ENCODE results near the gene SSR1. TPM values are rescaled to one million over a fixed set of nuclear protein-coding genes. Genes with fewer than 3 reads are reported as not detected.

The SSR1 gene
- total and polyA plus RNA-seq, 2 donors (not counting 1 experiment from before 2014, with no cell fraction given) = 65.6 to 237 TPM

DNA sequence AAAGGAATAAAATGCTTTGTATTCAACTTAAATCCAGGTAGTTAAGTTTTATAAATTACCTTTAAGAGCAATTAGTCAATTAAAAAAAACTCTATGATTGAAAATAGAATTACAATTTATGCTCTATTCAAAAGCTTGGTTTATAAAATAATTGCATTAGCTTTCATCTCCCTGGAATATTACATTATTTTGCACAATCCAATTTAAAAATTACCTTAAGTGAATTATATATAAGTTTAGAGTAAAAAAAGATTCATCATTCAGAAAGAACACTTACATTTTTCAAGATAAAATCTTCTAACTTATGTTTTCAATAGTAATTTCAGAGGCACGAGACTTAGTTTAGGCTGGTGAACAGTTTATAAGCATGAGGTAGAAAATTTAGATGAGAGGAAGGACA lies 14.9 kb downstream of the SSR1 start:
- TF ChIP-seq, protein P1, sequence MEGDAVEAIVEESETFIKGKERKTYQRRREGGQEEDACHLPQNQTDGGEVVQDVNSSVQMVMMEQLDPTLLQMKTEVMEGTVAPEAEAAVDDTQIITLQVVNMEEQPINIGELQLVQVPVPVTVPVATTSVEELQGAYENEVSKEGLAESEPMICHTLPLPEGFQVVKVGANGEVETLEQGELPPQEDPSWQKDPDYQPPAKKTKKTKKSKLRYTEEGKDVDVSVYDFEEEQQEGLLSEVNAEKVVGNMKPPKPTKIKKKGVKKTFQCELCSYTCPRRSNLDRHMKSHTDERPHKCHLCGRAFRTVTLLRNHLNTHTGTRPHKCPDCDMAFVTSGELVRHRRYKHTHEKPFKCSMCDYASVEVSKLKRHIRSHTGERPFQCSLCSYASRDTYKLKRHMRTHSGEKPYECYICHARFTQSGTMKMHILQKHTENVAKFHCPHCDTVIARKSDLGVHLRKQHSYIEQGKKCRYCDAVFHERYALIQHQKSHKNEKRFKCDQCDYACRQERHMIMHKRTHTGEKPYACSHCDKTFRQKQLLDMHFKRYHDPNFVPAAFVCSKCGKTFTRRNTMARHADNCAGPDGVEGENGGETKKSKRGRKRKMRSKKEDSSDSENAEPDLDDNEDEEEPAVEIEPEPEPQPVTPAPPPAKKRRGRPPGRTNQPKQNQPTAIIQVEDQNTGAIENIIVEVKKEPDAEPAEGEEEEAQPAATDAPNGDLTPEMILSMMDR (conservative IDR thresholded peaks at IDR 0.05 in 1 of 2, IDR thresholded peaks at IDR 0.05 in 1 of 2; ENCODE audit: low read depth in 1 of 2, low read length in 2 of 2) = no peak
- no peak for TF ChIP-seq EZH2 (IDR thresholded peaks at IDR 0.05; ENCODE audit: low read length, missing control alignments)
- DNase-seq (ENCODE audit: low read depth in 2 of 2) = no peak
- H3K4me3 ChIP-seq (replicated peaks in 1 of 4; ENCODE audit: control extremely low read depth in 1 of 4, insufficient read depth in 1 of 4, low read depth in 3 of 4, low read length in 4 of 4) = no peak overlapping the region
- no peak overlapping the region for H2AFZ ChIP-seq (ENCODE audit: low read length)
- H4K20me1 ChIP-seq (ENCODE audit: control insufficient read depth, extremely low read depth, insufficient read depth, low read length) = no peaks in the 10 kb centered on the region
- H3K79me2 ChIP-seq (ENCODE audit: control insufficient read depth, insufficient read depth, low read length) = no peaks in the 10 kb centered on the region
- H3K27ac ChIP-seq (ENCODE audit: insufficient read depth, low read length) = no peak overlapping the region
- H3K27me3 ChIP-seq (ENCODE audit: control insufficient read depth, insufficient read depth, low read length) = no peaks in the 10 kb centered on the region
- H3K9me3 ChIP-seq (ENCODE audit: control insufficient read depth, insufficient read depth, low read depth, low read length) = no peaks in the 10 kb centered on the region
- H3K4me2 ChIP-seq (ENCODE audit: extremely low read depth, insufficient read depth, low read length) = no peak overlapping the region
- H3K4me1 ChIP-seq (ENCODE audit: control insufficient read depth, extremely low read depth, insufficient read depth, low read length) = no peaks in the 10 kb centered on the region
- no peak overlapping the region for H3K9ac ChIP-seq (ENCODE audit: insufficient read depth, low read length)
- peaks cover 8% of the 10 kb centered on the region for H3K36me3 ChIP-seq (ENCODE audit: control insufficient read depth, insufficient read depth, low read length)

DNA sequence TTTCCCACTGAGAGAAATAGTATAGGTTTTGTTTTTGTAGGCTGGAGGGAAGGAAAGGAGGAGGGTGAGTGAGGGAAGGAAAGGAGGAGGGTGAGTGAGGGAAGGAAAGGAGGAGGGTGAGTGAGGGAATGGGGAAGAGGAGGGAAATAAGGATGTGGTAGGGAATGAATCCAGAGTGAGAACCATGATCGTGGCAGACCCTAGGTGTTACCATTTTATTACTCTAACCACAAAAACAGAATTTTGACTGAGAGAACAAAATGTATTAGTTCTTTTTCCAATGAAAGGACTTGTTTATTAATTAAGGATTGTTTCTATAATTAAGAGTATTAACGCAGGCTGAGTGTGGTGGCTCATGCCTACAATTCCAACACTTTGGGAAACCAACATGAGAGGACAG lies 16.4 kb downstream of the SSR1 start:
- Histone ChIP-seq H3K4me1 (ENCODE audit: control insufficient read depth, extremely low read depth, insufficient read depth, low read length) (no peaks in the 10 kb centered on the region), H3K27ac (ENCODE audit: insufficient read depth, low read length) (no peak overlapping the region), H3K9me3 (ENCODE audit: control insufficient read depth, insufficient read depth, low read depth, low read length) (no peaks in the 10 kb centered on the region), H3K9ac (ENCODE audit: insufficient read depth, low read length) (no peak overlapping the region), H3K4me3 (replicated peaks in 1 of 4; ENCODE audit: control extremely low read depth in 1 of 4, insufficient read depth in 1 of 4, low read depth in 3 of 4, low read length in 4 of 4) (no peak overlapping the region), H3K36me3 (ENCODE audit: control insufficient read depth, insufficient read depth, low read length) (peaks cover 8% of the 10 kb centered on the region), H4K20me1 (ENCODE audit: control insufficient read depth, extremely low read depth, insufficient read depth, low read length) (no peaks in the 10 kb centered on the region), H3K27me3 (ENCODE audit: control insufficient read depth, insufficient read depth, low read length) (no peaks in the 10 kb centered on the region), H3K79me2 (ENCODE audit: control insufficient read depth, insufficient read depth, low read length) (no peaks in the 10 kb centered on the region), H3K4me2 (ENCODE audit: extremely low read depth, insufficient read depth, low read length) (no peak overlapping the region), H2AFZ (ENCODE audit: low read length) (no peak overlapping the region)
- no peak for DNase-seq (ENCODE audit: low read depth in 2 of 2)
- TF ChIP-seq, protein P1 (conservative IDR thresholded peaks at IDR 0.05 in 1 of 2, IDR thresholded peaks at IDR 0.05 in 1 of 2; ENCODE audit: low read depth in 1 of 2, low read length in 2 of 2) = no peak
- TF ChIP-seq EZH2 (IDR thresholded peaks at IDR 0.05; ENCODE audit: low read length, missing control alignments) = no peak

DNA sequence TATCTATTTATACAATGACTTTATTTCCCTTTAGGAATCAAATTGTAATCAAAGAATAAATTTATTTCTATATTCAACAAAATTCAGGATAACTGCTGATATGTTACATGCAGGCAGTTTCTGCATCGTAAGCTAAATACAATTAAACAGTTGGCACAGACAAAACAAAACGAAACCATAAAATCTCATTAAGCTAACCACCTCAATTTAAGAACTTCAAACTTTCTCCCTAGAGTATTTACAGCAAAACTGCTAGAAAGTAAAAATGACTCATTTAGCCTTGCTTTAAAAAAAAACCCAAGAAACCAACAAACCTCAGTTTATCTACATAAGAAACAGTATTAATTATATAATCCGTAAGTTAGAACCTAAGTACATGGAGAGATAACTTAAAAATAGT lies 17.1 kb downstream of the SSR1 start:
- no peak overlapping the region for H3K9ac ChIP-seq (ENCODE audit: insufficient read depth, low read length)
- H3K4me2 ChIP-seq (ENCODE audit: extremely low read depth, insufficient read depth, low read length) = no peak overlapping the region
- H2AFZ ChIP-seq (ENCODE audit: low read length) = no peak overlapping the region
- no peaks in the 10 kb centered on the region for H3K9me3 ChIP-seq (ENCODE audit: control insufficient read depth, insufficient read depth, low read depth, low read length)
- H3K4me1 ChIP-seq (ENCODE audit: control insufficient read depth, extremely low read depth, insufficient read depth, low read length) = no peaks in the 10 kb centered on the region
- no peak overlapping the region for H3K4me3 ChIP-seq (replicated peaks in 1 of 4; ENCODE audit: control extremely low read depth in 1 of 4, insufficient read depth in 1 of 4, low read depth in 3 of 4, low read length in 4 of 4)
- no peaks in the 10 kb centered on the region for H3K27me3 ChIP-seq (ENCODE audit: control insufficient read depth, insufficient read depth, low read length)
- no peaks in the 10 kb centered on the region for H3K79me2 ChIP-seq (ENCODE audit: control insufficient read depth, insufficient read depth, low read length)
- H3K36me3 ChIP-seq (ENCODE audit: control insufficient read depth, insufficient read depth, low read length) = peaks cover 6% of the 10 kb centered on the region
- no peak for DNase-seq (ENCODE audit: low read depth in 2 of 2)
- TF ChIP-seq, protein P1 (conservative IDR thresholded peaks at IDR 0.05 in 1 of 2, IDR thresholded peaks at IDR 0.05 in 1 of 2; ENCODE audit: low read depth in 1 of 2, low read length in 2 of 2) = no peak
- TF ChIP-seq EZH2 (IDR thresholded peaks at IDR 0.05; ENCODE audit: low read length, missing control alignments) = no peak
- no peak overlapping the region for H3K27ac ChIP-seq (ENCODE audit: insufficient read depth, low read length)
- H4K20me1 ChIP-seq (ENCODE audit: control insufficient read depth, extremely low read depth, insufficient read depth, low read length) = no peaks in the 10 kb centered on the region
